Ovary (tissue), 9 donors: ENCODE measurements around the gene LGALS7B. TPM values are rescaled to one million over a fixed set of nuclear protein-coding genes. Genes with fewer than 3 reads are reported as not detected.

Source experiments
- DNase-seq, 5 donors: peaks; one replicate each; pipeline ENCODE4 v3.0.0-alpha.2; 2019 to 2020
- H3K27ac ChIP-seq, 2 donors: fragments of 200-600 bp; one replicate each; pipeline versions ENCODE4 v1.5.1 to v1.8.0; 2019 to 2022
- H3K27me3 ChIP-seq: fragments of 200-600 bp; one replicate; pipeline ENCODE4 v1.8.0; 2022
- H3K36me3 ChIP-seq: fragments of 200-600 bp; sonication (generic); one replicate; pipeline ENCODE4 v1.5.1; 2019
- H3K4me1 ChIP-seq: one replicate; pipeline ENCODE4 v1.8.1; 2013; ENCODE audit warnings: mild to moderate bottlenecking, moderate library complexity; ENCODE audit not compliant: insufficient read depth
- H3K4me3 ChIP-seq: fragments of 200-600 bp; sonication (generic); one replicate; pipeline ENCODE4 v1.5.1; 2017
- H3K9me3 ChIP-seq, 2 donors: fragments of 200-600 bp in 1 of 2; sonication (generic) in 1 of 2; one replicate each; pipeline versions ENCODE4 v1.5.1 to v1.8.1; 2013 to 2019; ENCODE audit warnings: mild to moderate bottlenecking in 1 of 2, moderate library complexity in 1 of 2
- EP300 ChIP-seq: sonication (generic); formaldehyde crosslinking; IDR thresholded peaks from one replicate; pipeline ENCODE4 v1.6.1; 2017; ENCODE audit warnings: antibody characterized with exemption
- POLR2A ChIP-seq: fragments of 450-650 bp; IDR thresholded peaks from one replicate; pipeline ENCODE4 v1.6.1; 2017; ENCODE audit warnings: antibody characterized with exemption, mild to moderate bottlenecking, moderate library complexity
- WGBS, 3 donors: extraction: QIAGEN DNeasy Blood & Tissue Kit in 1 of 3; methylation state at CpG; one replicate each; pipeline versions ENCODE4 v1.1.5 to v1.1.7; 2013 to 2017; 5-methylcytosine and 5-hydroxymethylcytosine counted together
- intact Hi-C, 4 donors: fragments of 100-400 bp; cut with DNase I; formaldehyde crosslinking; loops; one replicate each; pipeline versions ENCODE4 v1.11.0 to v1.15.1; 2022 to 2023
- polyA plus RNA-seq, 2 donors: library from polyadenylated mRNA; stranded (reverse); fragments of 200-250 nt in 1 of 2; fragments of 350-450 nt in 1 of 2; fragmentation: Illumina TruSeq in 1 of 2; extraction: RNeasy Lipid Tissue Mini Kit (QIAGEN cat#74804) in 1 of 2; gene quantifications; one replicate each; pipeline ENCODE4 v1.2.3, GENCODE V29; 2013 to 2014
- small RNA-seq: library from RNA; depleted of rRNA; stranded (forward); fragments of <200 nt; gene quantifications from one replicate; pipeline ENCODE3, GENCODE V24; 2016
- total RNA-seq, 7 donors: library from RNA; depleted of rRNA in 2 of 7; stranded (reverse); fragments of >200 nt in 2 of 7; fragmentation: NEBNext Ultra II Directional in 3 of 7; extraction: Animal tissue kit (Norgen Biotek cat#: 25700) in 3 of 7; gene quantifications; one replicate each; pipeline versions ENCODE4 v1.1.0 to v1.2.4, GENCODE V29; 2016 to 2023
- TF ChIP-seq, protein P1 (sequence below), 3 donors: fragments of 450-650 bp in 2 of 3; fragments of 200-600 bp in 1 of 3; IDR thresholded peaks; one replicate each; pipeline versions ENCODE4 v1.5.1 to v1.8.0; 2016 to 2022; ENCODE audit warnings: antibody characterized with exemption in 3 of 3, mild to moderate bottlenecking in 1 of 3
- donor health status: DM: no; HTN: no; CAD: no; lungs with moderate emphysema.
- donor health status: DM: no; HTN: no; CAD: no.
- donor health status: Bipolar disorder and iron deficiency.
- donor health status: DM: yes; HTN: yes; CAD: no.
- donor health status: DM: no; HTN: no; CAD: no.
- donor health status: DM: yes; HTN: yes; CAD: no.

LGALS7B gene
- total and polyA plus RNA-seq, 9 donors, result not detected

DNA sequence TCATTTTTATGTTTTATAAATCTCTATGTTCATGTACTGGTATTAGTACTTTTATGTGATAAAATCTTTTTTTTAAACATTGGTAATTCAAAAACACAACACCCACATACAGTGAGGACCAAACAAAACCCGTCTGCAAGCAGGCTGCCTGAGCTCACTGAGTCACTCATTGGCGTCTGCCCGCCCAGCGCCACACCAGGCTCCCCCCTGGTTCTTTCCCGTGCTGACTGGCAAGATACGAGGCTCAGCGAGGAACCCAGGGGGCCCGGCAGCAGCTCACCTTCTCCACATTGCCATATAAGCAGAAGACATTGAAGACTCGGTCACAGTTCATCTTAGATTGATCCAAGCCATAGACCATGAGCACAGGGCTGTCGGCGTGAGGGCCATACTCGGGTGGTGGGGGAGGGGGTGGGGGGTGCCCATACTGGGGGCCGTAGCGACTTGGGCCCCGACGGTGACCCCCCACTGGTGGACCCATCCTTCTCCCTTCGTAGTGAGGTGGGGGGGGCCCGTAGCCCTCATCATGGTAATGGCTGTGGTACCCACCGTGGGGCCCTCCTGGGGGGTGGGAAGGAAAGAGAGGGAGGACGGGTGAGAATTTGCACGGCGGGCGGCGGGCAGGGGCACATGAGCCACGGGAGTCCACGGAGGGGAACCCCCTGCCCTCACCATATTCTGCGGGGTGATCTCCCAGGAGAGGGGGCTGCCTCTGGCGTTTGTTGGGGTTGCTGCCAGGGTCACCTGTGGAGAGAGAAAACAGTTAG lies 51.0 kb downstream of the LGALS7B start:
- no peak overlapping the region for H3K4me3 ChIP-seq
- TF ChIP-seq, protein P1, sequence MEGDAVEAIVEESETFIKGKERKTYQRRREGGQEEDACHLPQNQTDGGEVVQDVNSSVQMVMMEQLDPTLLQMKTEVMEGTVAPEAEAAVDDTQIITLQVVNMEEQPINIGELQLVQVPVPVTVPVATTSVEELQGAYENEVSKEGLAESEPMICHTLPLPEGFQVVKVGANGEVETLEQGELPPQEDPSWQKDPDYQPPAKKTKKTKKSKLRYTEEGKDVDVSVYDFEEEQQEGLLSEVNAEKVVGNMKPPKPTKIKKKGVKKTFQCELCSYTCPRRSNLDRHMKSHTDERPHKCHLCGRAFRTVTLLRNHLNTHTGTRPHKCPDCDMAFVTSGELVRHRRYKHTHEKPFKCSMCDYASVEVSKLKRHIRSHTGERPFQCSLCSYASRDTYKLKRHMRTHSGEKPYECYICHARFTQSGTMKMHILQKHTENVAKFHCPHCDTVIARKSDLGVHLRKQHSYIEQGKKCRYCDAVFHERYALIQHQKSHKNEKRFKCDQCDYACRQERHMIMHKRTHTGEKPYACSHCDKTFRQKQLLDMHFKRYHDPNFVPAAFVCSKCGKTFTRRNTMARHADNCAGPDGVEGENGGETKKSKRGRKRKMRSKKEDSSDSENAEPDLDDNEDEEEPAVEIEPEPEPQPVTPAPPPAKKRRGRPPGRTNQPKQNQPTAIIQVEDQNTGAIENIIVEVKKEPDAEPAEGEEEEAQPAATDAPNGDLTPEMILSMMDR (IDR thresholded peaks at IDR 0.05), result no peak
- TF ChIP-seq POLR2A (no peak), EP300 (no peak)
- no peak overlapping the region for H3K27ac ChIP-seq
- no peaks in the 10 kb centered on the region for H3K36me3 ChIP-seq
- no peaks in the 10 kb centered on the region for H3K27me3 ChIP-seq
- H3K4me1 ChIP-seq, result no peaks in the 10 kb centered on the region
- no peak for DNase-seq
- 66 to 76% (median 75%) methylated on average over 28 of the region's 28 CpGs for WGBS, 3 donors
- intact Hi-C loops, result loop anchor here in 2 of 4 donors (10.0 kb wide), 1 partner anchor 195 kb away; the partner anchor contains the start of gene ACTN4 (in 2 of the 2)
- H3K9me3 ChIP-seq, result no peaks in the 10 kb centered on the region

DNA sequence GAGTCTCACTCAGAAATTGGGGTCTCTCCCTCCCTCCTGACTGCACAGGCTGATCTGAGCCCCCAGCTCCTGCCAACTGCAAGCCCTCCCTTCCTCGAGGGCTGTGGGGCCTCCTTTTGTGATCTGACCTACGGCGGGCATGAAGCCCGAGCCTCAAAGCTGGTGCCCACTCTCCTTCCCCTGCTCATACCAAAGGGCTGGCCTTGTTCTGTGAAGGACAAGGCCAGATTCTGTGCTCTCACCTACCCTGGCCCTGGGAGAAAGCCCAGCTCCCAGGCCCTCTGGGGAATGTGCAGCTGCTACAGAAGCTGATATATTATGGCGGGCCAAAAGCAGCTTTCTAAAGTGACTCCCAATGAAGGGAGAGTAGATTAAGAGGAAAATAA lies 51.6 kb downstream of the LGALS7B start:
- Histone ChIP-seq H3K27ac (no peak overlapping the region), H3K27me3 (no peaks in the 10 kb centered on the region), H3K4me1 (no peaks in the 10 kb centered on the region), H3K9me3 (no peaks in the 10 kb centered on the region), H3K36me3 (no peaks in the 10 kb centered on the region), H3K4me3 (no peak overlapping the region)
- no peak for TF ChIP-seq EP300
- no peak for TF ChIP-seq POLR2A
- TF ChIP-seq, protein P1 (IDR thresholded peaks at IDR 0.05), result no peak
- intact Hi-C loops, result loop anchor here in 1 of 4 donors (10.0 kb wide), 1 partner anchor 196 kb away; the partner anchor contains the start of gene ACTN4
- peak in 1 of 5 donors; percentile 9 for DNase-seq
- 70 to 83% (median 80%) methylated on average over 5 of the region's 5 CpGs for WGBS, 3 donors

Small RNA genes lying within 50 kb of the gene (small RNA-seq; reads per million reads assigned to genes)
- not detected for gene RNU6-140P

Other genes starting within 250 kb of the LGALS7B start
- gene MAP4K1, start 171.2 kb upstream of the LGALS7B start, total RNA-seq, result 1 to 10 TPM in 6 of 7 donors, under 1 TPM in 1; 0.95 to 6.1 (median 2.6) TPM
- gene MAP4K1, start 171.2 kb upstream of the LGALS7B start, polyA plus RNA-seq, result 1 to 10 TPM; 1.0 to 2.6 TPM
- gene EIF3K, start 170.0 kb upstream of the LGALS7B start, total RNA-seq, result 100 to 1,000 TPM; 247 to 527 (median 267) TPM
- gene EIF3K, start 170.0 kb upstream of the LGALS7B start, polyA plus RNA-seq, result 100 to 1,000 TPM; 215 to 391 TPM
- 100 to 1,000 TPM; 139 to 419 (median 299) TPM for gene ACTN4, start 141.6 kb upstream of the LGALS7B start, total RNA-seq
- gene ACTN4, start 141.6 kb upstream of the LGALS7B start, polyA plus RNA-seq, result 100 to 1,000 TPM; 188 to 458 TPM
- 1 to 10 TPM in 5 of 7 donors, under 1 TPM in 2; 0.81 to 8.0 (median 3.1) TPM for gene CAPN12, start 44.7 kb upstream of the LGALS7B start, total RNA-seq
- gene CAPN12, start 44.7 kb upstream of the LGALS7B start, polyA plus RNA-seq, result 1 to 10 TPM in 1 of 2 donors, under 1 TPM in 1; 0.22 to 3.6 TPM
- under 1 TPM in 2 of 7 donors, not detected in 5; 0.69 to 0.79 TPM for gene LGALS7, start 15.7 kb upstream of the LGALS7B start, total RNA-seq
- gene LGALS7, start 15.7 kb upstream of the LGALS7B start, polyA plus RNA-seq, result under 1 TPM in 1 of 2 donors, not detected in 1; 0.84 TPM
- 1 to 10 TPM in 4 of 7 donors, under 1 TPM in 3; 0.57 to 7.4 (median 2.2) TPM for gene LGALS4, start 23.7 kb downstream of the LGALS7B start, total RNA-seq
- gene LGALS4, start 23.7 kb downstream of the LGALS7B start, polyA plus RNA-seq, result 1 to 10 TPM in 1 of 2 donors, under 1 TPM in 1; 0.80 to 1.4 TPM
- gene ECH1, start 42.6 kb downstream of the LGALS7B start, total RNA-seq, result 100 to 1,000 TPM in 5 of 7 donors, 10 to 100 TPM in 2; 67.6 to 146 (median 113) TPM
- 100 to 1,000 TPM; 202 to 243 TPM for gene ECH1, start 42.6 kb downstream of the LGALS7B start, polyA plus RNA-seq
- gene HNRNPL, start 60.8 kb downstream of the LGALS7B start, total RNA-seq, result 100 to 1,000 TPM; 110 to 282 (median 230) TPM
- gene HNRNPL, start 60.8 kb downstream of the LGALS7B start, polyA plus RNA-seq, result 100 to 1,000 TPM; 152 to 284 TPM
- 1 to 10 TPM; 1.1 to 4.7 (median 2.6) TPM for gene RINL, start 89.1 kb downstream of the LGALS7B start, total RNA-seq
- 1 to 10 TPM; 2.3 to 3.4 TPM for gene RINL, start 89.1 kb downstream of the LGALS7B start, polyA plus RNA-seq
- 10 to 100 TPM; 51.7 to 64.9 (median 55.7) TPM for gene SIRT2, start 110.4 kb downstream of the LGALS7B start, total RNA-seq
- gene SIRT2, start 110.4 kb downstream of the LGALS7B start, polyA plus RNA-seq, result 10 to 100 TPM; 46.1 to 60.0 TPM
- 10 to 100 TPM in 6 of 7 donors, 1 to 10 TPM in 1; 8.5 to 19.3 (median 13.2) TPM for gene NFKBIB, start 110.8 kb downstream of the LGALS7B start, total RNA-seq
- 10 to 100 TPM in 1 of 2 donors, 1 to 10 TPM in 1; 3.2 to 21.6 TPM for gene NFKBIB, start 110.8 kb downstream of the LGALS7B start, polyA plus RNA-seq
- 1 to 10 TPM in 1 of 7 donors, under 1 TPM in 4, not detected in 2; 0.50 to 1.1 (median 0.51) TPM for gene CCER2, start 123.0 kb downstream of the LGALS7B start, total RNA-seq
- gene CCER2, start 123.0 kb downstream of the LGALS7B start, polyA plus RNA-seq, result under 1 TPM in 1 of 2 donors, not detected in 1; 0.48 TPM
- gene SARS2, start 141.6 kb downstream of the LGALS7B start, total RNA-seq, result 10 to 100 TPM in 6 of 7 donors, 1 to 10 TPM in 1; 9.8 to 20.6 (median 18.0) TPM
- gene SARS2, start 141.6 kb downstream of the LGALS7B start, polyA plus RNA-seq, result 10 to 100 TPM in 1 of 2 donors, 1 to 10 TPM in 1; 5.0 to 20.5 TPM
- 10 to 100 TPM; 15.5 to 24.1 (median 19.7) TPM for gene MRPS12, start 141.7 kb downstream of the LGALS7B start, total RNA-seq
- 10 to 100 TPM in 1 of 2 donors, 1 to 10 TPM in 1; 5.5 to 24.0 TPM for gene MRPS12, start 141.7 kb downstream of the LGALS7B start, polyA plus RNA-seq
- gene FBXO17, start 186.5 kb downstream of the LGALS7B start, total RNA-seq, result 10 to 100 TPM; 32.7 to 52.2 (median 41.9) TPM
- gene FBXO17, start 186.5 kb downstream of the LGALS7B start, polyA plus RNA-seq, result 10 to 100 TPM; 26.7 to 35.5 TPM
- gene FBXO27, start 243.3 kb downstream of the LGALS7B start, total RNA-seq, result 10 to 100 TPM in 5 of 7 donors, 1 to 10 TPM in 2; 5.7 to 21.4 (median 19.1) TPM
- gene FBXO27, start 243.3 kb downstream of the LGALS7B start, polyA plus RNA-seq, result 10 to 100 TPM in 1 of 2 donors, 1 to 10 TPM in 1; 6.4 to 14.7 TPM